GM13976 (cell line): Measurements from ENCODE around the gene FBRS.
"Not testable (repeated sequence)": the region's sequence is repeated elsewhere in the genome, so short reads cannot be mapped to it uniquely, and the experiment has no call there.

Source experiments
- DNase-seq: peaks from one replicate; pipeline ENCODE4 v3.0.0; 2012; ENCODE audit warnings: low spot score
- CTCF ChIP-seq: IDR thresholded peaks from 2 replicates; pipeline ENCODE4 v1.5.1; 2012; ENCODE audit warnings: borderline replicate concordance, mild to moderate bottlenecking; ENCODE audit not compliant: insufficient read depth; ENCODE audit errors: extremely low read depth, missing control alignments, control extremely low read depth
- in situ Hi-C: fragments of 300-500 bp; cut with MboI; formaldehyde crosslinking; loops from one replicate; pipeline ENCODE4 v1.12.0; 2022; ENCODE audit warnings: low sequenced_read_pairs, mixed read lengths, inconsistent platforms; ENCODE audit not compliant: unreplicated experiment

The FBRS gene

GRCh38 chr16:30628628-30629540, 29.3 kb upstream of the FBRS start:
- DNase-seq, result peak; percentile 78
- in situ Hi-C loops, result no loop called here

GRCh38 chr16:30632454-30632853, 25.8 kb upstream of the FBRS start:
- in situ Hi-C loops, DNase-seq: not testable (repeated sequence)

More at GRCh38 chr16:30628628-30629540, 29.3 kb upstream of the FBRS start:
- TF ChIP-seq CTCF, result peak; percentile 83

GRCh38 chr16:30633526-30633925, 24.7 kb upstream of the FBRS start:
- no peak for DNase-seq
- in situ Hi-C loops, result no loop called here
- no peak for TF ChIP-seq CTCF

GRCh38 chr16:30636599-30636998, 21.6 kb upstream of the FBRS start:
- DNase-seq, result no peak
- TF ChIP-seq CTCF, result no peak
- in situ Hi-C loops, result no loop called here

GRCh38 chr16:30637139-30637538, 21.1 kb upstream of the FBRS start:
- DNase-seq, in situ Hi-C loops: not testable (repeated sequence)

- in situ Hi-C loops, result no loop called here
These were observed 20.3 kb upstream of the FBRS start for GRCh38 chr16:30637944-30638343.

GRCh38 chr16:30641378-30641982, 16.8 kb upstream of the FBRS start:
- TF ChIP-seq CTCF, result no peak
- DNase-seq, result no peak
- in situ Hi-C loops, result no loop called here

More at GRCh38 chr16:30637944-30638343, 20.3 kb upstream of the FBRS start:
- DNase-seq, result no peak
- TF ChIP-seq CTCF, result peak; percentile 58
